Limb (tissue), 2 donors: ENCODE results near the gene OR3A3.

Experiments
- DNase-seq, 2 donors: peaks; one replicate each; pipeline ENCODE4 v3.0.0-alpha.2; 2016; ENCODE audit errors: extremely low spot score in 2 of 2

OR3A3 gene

GRCh38 chr17:3471599-3471998, 60.4 kb downstream of the OR3A3 start, which contains the start of gene SPATA22:
SPATA22 (minus strand) TSS chr17:3471819; CDS start chr17:3469325, 2,494 bp downstream.
- no peak for DNase-seq

GRCh38 chr17:3472137-3472536, 61.0 kb downstream of the OR3A3 start:
- DNase-seq = no peak
